ENCODE measurements around the gene PHLPP1. TPM values are rescaled to one million over a fixed set of nuclear protein-coding genes. Genes with fewer than 3 reads are reported as not detected.

The PHLPP1 gene
- total RNA-seq, 1 experiment from 2014 or later, result 14.7 TPM

DNA sequence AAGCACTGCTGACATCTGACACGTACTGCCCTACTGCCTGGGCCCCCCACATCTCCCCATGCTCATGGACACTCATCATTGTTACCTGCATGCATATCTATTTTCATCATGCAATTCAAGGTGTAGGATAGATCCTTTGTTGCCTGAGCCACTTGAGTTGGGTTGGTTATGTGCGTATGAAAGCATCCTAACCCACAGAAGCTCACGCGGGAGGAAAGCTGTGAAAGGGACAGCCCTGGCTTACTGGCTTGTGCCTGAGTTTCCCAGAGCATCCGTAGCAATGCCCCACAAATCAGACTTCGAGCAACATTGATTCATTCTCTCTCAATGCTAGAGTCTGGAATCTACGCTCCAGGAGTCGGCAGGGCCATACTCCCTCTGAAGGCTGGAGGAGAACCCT is 285.5 kb downstream of the PHLPP1 start:
- Histone ChIP-seq H3K27ac (ENCODE audit: low read depth, low read length) (no peak overlapping the region), H4K20me1 (ENCODE audit: insufficient read depth) (no peaks in the 10 kb centered on the region), H3K79me2 (ENCODE audit: insufficient read depth, low read length) (no peaks in the 10 kb centered on the region), H3K36me3 (ENCODE audit: control insufficient read depth in 1 of 2, insufficient read depth in 2 of 2, low read length in 2 of 2) (no peaks in the 10 kb centered on the region), H3K4me1 (ENCODE audit: control insufficient read depth in 1 of 2, insufficient read depth in 2 of 2, low read length in 2 of 2) (no peaks in the 10 kb centered on the region), H2AFZ (ENCODE audit: low read depth, low read length, poor library complexity, severe bottlenecking) (no peak overlapping the region), H3K9me2 (ENCODE audit: insufficient read depth) (no peaks in the 10 kb centered on the region), H3K4me2 (ENCODE audit: low read length) (no peak overlapping the region), H3K4me3 (replicated peaks in 1 of 2; ENCODE audit: low read depth in 1 of 2, low read length in 2 of 2) (no peak overlapping the region), H3K9ac (ENCODE audit: low read length) (no peak overlapping the region), H3K9me3 (ENCODE audit: control insufficient read depth in 1 of 2, insufficient read depth in 1 of 2, low read depth in 1 of 2, low read length in 2 of 2) (no peaks in the 10 kb centered on the region), H3K27me3 (ENCODE audit: insufficient read depth, low read length) (no peaks in the 10 kb centered on the region)
- ChIA-PET CTCF (no interaction called here), RAD21 (ENCODE audit: low non-redundant PET in 1 of 2, low total read pairs in 2 of 2, uncharacterized antibody in 2 of 2, unreplicated experiment in 2 of 2) (no interaction called here), POLR2A (no interaction called here)
- intact Hi-C loops (cut with micrococcal nuclease), result no loop called here
- no TSS peak for BruUV-seq (replicated peaks)
- DNase-seq (ENCODE audit: low read depth, low spot score) (no peak), ATAC-seq (no peak)
- TF ChIP-seq RAD21 (IDR thresholded peaks at IDR 0.05; ENCODE audit: low read depth) (no peak), TCF7L2 (IDR thresholded peaks at IDR 0.05; ENCODE audit: borderline replicate concordance, extremely low read depth, insufficient read depth, insufficient read length) (no peak), SP1 (IDR thresholded peaks at IDR 0.05; ENCODE audit: low read depth) (no peak), CBX3 (IDR thresholded peaks at IDR 0.05; ENCODE audit: low read depth) (no peak), SIN3A (IDR thresholded peaks at IDR 0.05; ENCODE audit: low read depth) (no peak), YY1 (IDR thresholded peaks at IDR 0.05; ENCODE audit: extremely low read depth, insufficient replicate concordance, low read depth, low read length) (no peak), POLR2A (IDR thresholded peaks at IDR 0.05; ENCODE audit: borderline replicate concordance, extremely low read depth, insufficient read depth, insufficient read length) (no peak)
- TF ChIP-seq, protein P1, sequence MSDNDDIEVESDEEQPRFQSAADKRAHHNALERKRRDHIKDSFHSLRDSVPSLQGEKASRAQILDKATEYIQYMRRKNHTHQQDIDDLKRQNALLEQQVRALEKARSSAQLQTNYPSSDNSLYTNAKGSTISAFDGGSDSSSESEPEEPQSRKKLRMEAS (IDR thresholded peaks at IDR 0.05), result no peak

DNA sequence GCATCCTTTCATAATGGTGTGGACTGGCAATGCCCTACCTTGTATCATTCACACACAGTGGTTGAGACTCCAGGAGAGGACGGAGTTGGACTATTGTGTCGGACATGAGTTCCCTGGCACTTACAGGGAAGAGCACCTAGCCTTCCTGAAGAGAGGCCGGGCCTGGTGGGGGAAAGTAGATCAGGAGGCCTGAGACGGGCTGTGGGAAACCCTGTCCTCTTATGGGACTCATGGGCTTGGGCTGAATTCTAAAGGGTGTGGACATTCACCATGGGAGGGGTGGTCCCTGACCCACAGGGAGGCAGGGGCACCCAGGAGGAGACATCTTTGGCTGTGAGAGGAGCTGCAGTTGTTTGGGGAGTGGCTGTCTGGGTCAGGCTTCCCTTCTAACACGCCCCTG is 286.5 kb downstream of the PHLPP1 start:
- Histone ChIP-seq H3K4me3 (replicated peaks in 1 of 2; ENCODE audit: low read depth in 1 of 2, low read length in 2 of 2) (no peak overlapping the region), H3K27me3 (ENCODE audit: insufficient read depth, low read length) (no peaks in the 10 kb centered on the region), H3K27ac (ENCODE audit: low read depth, low read length) (no peak overlapping the region), H3K79me2 (ENCODE audit: insufficient read depth, low read length) (no peaks in the 10 kb centered on the region), H3K36me3 (ENCODE audit: control insufficient read depth in 1 of 2, insufficient read depth in 2 of 2, low read length in 2 of 2) (no peaks in the 10 kb centered on the region), H2AFZ (ENCODE audit: low read depth, low read length, poor library complexity, severe bottlenecking) (no peak overlapping the region), H3K9ac (ENCODE audit: low read length) (no peak overlapping the region), H3K4me2 (ENCODE audit: low read length) (no peak overlapping the region), H4K20me1 (ENCODE audit: insufficient read depth) (no peaks in the 10 kb centered on the region), H3K4me1 (ENCODE audit: control insufficient read depth in 1 of 2, insufficient read depth in 2 of 2, low read length in 2 of 2) (no peaks in the 10 kb centered on the region), H3K9me3 (ENCODE audit: control insufficient read depth in 1 of 2, insufficient read depth in 1 of 2, low read depth in 1 of 2, low read length in 2 of 2) (no peaks in the 10 kb centered on the region), H3K9me2 (ENCODE audit: insufficient read depth) (no peaks in the 10 kb centered on the region)
- DNase-seq (ENCODE audit: low read depth, low spot score) (no peak), ATAC-seq (no peak)
- POLR2A ChIA-PET, result no interaction called here
- RAD21 ChIA-PET (ENCODE audit: low non-redundant PET in 1 of 2, low total read pairs in 2 of 2, uncharacterized antibody in 2 of 2, unreplicated experiment in 2 of 2), result no interaction called here
- intact Hi-C loops (cut with micrococcal nuclease), result no loop called here
- CTCF ChIA-PET, result no interaction called here
- no TSS peak for BruUV-seq (replicated peaks)
- TF ChIP-seq EZH2phosphoT487 (IDR thresholded peaks at IDR 0.05; ENCODE audit: borderline replicate concordance) (no peak), SRF (IDR thresholded peaks at IDR 0.05; ENCODE audit: low read depth) (no peak), EGR1 (IDR thresholded peaks at IDR 0.05; ENCODE audit: low read depth) (no peak), SP1 (IDR thresholded peaks at IDR 0.05; ENCODE audit: low read depth) (no peak), CBX3 (IDR thresholded peaks at IDR 0.05; ENCODE audit: low read depth) (no peak), SIN3A (IDR thresholded peaks at IDR 0.05; ENCODE audit: low read depth) (no peak), ZFX (IDR thresholded peaks at IDR 0.05) (no peak), ZNF274 (IDR thresholded peaks at IDR 0.05; ENCODE audit: low read depth, low read length) (no peak), ELF1 (IDR thresholded peaks at IDR 0.05; ENCODE audit: borderline replicate concordance, low read depth) (no peak), JUND (IDR thresholded peaks at IDR 0.05) (no peak)
- TF ChIP-seq, protein P2, sequence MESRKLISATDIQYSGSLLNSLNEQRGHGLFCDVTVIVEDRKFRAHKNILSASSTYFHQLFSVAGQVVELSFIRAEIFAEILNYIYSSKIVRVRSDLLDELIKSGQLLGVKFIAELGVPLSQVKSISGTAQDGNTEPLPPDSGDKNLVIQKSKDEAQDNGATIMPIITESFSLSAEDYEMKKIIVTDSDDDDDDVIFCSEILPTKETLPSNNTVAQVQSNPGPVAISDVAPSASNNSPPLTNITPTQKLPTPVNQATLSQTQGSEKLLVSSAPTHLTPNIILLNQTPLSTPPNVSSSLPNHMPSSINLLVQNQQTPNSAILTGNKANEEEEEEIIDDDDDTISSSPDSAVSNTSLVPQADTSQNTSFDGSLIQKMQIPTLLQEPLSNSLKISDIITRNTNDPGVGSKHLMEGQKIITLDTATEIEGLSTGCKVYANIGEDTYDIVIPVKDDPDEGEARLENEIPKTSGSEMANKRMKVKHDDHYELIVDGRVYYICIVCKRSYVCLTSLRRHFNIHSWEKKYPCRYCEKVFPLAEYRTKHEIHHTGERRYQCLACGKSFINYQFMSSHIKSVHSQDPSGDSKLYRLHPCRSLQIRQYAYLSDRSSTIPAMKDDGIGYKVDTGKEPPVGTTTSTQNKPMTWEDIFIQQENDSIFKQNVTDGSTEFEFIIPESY (IDR thresholded peaks at IDR 0.05; ENCODE audit: extremely low read depth, insufficient replicate concordance, low read length), result no peak
- TF ChIP-seq, protein P1 (IDR thresholded peaks at IDR 0.05), result no peak
- TF ChIP-seq, protein P3, sequence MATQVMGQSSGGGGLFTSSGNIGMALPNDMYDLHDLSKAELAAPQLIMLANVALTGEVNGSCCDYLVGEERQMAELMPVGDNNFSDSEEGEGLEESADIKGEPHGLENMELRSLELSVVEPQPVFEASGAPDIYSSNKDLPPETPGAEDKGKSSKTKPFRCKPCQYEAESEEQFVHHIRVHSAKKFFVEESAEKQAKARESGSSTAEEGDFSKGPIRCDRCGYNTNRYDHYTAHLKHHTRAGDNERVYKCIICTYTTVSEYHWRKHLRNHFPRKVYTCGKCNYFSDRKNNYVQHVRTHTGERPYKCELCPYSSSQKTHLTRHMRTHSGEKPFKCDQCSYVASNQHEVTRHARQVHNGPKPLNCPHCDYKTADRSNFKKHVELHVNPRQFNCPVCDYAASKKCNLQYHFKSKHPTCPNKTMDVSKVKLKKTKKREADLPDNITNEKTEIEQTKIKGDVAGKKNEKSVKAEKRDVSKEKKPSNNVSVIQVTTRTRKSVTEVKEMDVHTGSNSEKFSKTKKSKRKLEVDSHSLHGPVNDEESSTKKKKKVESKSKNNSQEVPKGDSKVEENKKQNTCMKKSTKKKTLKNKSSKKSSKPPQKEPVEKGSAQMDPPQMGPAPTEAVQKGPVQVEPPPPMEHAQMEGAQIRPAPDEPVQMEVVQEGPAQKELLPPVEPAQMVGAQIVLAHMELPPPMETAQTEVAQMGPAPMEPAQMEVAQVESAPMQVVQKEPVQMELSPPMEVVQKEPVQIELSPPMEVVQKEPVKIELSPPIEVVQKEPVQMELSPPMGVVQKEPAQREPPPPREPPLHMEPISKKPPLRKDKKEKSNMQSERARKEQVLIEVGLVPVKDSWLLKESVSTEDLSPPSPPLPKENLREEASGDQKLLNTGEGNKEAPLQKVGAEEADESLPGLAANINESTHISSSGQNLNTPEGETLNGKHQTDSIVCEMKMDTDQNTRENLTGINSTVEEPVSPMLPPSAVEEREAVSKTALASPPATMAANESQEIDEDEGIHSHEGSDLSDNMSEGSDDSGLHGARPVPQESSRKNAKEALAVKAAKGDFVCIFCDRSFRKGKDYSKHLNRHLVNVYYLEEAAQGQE (IDR thresholded peaks at IDR 0.05; ENCODE audit: low read depth), result no peak

All from HCT116 (cell line).